Kasumi-1 (cell line): ENCODE measurements around the gene PCDH12.

ENCODE experiments used
- DNase-seq, 2 experiments: peaks; one replicate each; lab custom pipeline; 2025; lab: John Stamatoyannopoulos, UW

PCDH12 gene

DNA sequence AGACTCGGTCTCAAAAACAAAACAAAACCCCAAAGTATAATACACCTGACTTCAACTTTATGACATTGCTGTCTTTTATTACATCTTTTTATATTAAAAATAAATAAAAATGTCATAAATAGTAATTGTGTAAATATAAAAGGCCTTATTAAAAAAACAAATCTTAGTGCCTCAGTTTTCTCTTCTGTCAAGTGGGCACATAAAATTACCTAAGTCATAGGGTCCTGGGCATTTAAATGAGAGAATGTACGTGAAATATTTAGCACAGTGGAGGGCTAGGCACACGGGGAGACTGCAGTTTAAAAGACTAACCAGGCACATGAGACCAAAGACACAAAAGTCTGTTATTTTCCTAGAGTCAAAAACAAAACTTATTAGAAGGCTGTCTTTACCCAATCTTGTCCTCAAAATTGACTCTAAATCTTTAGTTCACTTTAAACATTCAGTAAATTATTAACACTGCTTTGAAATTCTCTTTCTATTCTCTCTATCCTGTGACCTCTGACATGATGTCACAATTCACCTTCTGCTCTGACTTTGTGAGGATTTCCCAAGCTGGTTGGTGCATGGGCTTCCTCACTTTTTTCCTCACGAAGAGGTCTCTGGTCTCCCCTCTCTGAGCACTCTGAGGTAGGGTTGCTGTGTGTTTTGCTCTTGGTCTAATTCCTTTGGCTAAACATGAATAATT, 8.4 kb upstream of the PCDH12 start:
- no peak for DNase-seq

DNA sequence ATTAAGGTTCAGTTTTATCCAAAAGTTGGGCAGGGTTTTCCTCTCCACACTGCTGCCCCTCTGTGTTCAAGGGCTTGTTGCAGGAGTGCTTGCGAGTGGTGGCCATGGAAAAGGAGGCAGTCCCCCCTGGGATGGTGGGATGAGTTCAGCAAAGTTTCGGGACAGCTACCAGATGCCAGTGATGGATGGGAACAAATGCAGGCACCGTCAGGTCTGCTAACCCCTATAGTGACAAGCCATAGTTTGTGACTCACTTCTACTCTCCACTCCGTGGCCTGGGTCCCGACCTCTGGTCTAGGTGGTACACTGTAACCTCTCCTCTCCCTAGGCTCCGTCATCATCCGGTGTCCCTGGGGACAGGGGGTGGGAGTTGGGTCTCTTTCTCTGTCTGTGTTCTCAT, 7.1 kb upstream of the PCDH12 start:
- no peak for DNase-seq

DNA sequence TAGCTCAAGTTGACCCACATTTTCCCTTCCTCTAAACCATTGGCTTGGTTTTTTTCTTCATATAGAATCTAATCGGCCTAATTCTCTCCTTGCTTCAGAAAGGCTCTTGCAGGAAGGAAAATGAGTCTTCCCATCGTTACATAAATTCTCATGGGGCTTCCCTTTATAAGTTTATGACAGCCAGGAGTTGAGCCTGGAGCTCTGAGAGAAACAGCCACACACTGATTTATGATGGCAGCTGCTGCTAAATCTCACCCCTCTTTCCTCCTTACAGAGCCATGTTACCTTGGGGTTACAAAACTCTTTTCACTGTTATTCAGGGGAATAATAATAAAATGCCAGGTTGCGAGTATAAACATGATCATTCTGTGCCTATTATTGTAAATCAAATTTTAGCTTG, 5.7 kb upstream of the PCDH12 start:
- no peak for DNase-seq

DNA sequence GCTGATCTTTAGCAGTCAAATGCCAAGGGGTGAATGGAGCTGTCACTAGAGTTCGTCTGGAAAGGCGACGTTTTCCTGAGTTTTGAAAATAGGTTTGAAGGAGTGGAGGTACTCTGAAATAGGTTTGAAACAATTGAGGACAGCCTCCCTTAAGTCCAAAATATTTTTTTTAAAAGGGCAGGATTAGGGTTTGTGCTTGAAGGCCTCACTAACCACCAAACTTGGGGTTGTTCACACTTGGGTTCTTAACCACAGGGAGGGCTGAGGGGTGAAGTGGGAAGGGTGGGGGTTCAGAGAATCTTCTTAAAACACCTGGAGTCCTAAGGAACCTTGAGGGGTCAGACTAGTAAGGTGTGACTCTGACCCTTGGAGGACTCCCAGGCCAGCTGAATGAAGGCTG, 3.5 kb upstream of the PCDH12 start:
- no peak for DNase-seq

DNA sequence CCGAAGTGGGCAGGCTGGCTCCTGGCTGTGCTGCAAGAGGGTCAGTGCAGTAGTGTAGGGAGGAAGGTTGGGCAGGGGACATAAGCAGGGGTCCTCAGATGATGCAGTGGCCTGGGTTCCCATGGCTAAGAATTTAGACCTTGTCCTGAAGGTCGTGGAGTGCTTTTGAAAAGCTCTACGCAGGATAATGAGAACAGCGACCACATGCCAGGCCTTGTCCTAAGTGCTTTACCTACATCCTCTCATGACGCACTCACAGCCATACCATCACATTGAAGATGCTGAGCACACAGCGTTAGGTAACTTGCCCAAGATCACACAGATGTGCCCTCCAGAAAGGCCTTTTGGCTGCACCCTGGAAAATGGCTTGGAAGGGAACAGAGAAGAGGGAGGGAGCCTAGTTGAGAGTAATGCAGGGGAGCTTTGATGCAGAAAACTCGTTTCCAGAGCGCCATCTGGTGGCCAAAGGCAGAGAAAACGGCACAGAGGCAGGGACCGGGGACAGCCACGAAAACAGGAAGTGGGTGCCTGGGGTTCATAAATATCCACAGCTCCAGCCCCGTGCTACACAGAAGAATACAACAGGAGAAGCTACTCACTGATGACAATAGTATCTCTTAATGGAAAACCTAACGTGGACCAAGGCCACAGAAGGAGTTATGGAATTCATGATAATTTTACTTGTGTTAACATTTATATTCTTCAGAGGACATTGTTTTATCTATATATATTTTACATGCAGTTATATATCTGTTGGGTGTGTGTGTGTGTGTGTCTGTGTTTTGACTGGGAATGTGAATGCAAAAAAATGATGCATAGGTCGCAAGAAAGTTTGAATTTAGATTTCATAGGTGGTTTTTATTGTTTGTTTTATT, 2.7 kb upstream of the PCDH12 start:
- DNase-seq, result peak; percentile 95 to 96

DNA sequence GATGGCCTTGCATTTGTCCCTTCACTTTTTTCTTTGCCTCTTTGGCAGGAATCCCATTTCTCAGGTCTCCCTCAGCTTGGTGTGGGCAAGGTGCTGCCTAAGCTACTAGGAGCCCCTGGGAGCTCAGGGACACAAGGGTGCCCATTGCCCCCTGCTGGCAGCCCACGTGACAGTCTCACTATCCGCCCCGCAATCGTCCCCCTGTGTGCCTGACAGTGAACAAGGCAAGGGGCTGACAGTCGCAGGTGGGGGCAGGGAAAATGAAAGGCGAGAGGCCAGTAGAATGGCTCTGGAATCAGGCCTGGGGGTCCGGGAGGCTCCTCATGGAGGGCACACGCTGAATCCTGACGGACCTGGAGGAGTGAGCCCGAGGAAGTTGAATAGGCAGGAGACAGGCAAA, 2.0 kb upstream of the PCDH12 start:
- peak; percentile 16 to 28 for DNase-seq

DNA sequence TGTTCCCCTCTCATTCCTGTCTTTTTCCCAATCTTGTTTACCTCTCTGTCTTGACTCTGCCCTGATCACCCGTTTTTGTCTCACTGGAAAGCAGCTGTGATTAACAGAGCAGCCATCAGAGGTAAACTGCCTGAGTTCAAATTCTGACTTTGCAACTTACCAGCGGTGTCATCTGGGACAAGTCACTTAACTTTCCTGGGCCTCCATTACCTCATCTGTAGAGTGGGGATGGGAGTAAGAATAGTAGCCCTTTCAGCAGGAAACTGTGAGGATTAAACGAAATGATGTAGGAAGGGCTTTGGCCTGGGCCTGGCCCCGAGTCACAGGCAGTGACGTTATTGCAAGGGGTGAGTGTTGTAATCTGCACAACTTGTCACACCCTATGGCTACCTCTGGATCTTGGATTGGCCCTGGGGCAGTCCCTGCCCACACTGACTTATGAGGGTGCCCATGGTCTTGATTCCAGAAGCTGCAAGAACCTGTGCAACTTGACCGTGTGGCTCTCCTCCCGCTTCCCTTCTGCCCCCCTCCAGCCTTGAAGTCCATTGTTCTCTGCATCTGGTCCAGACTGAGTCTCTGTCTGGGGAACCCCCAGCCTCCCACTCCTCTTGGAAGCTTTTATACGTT, 657 bp upstream of the PCDH12 start:
- DNase-seq, result no peak

DNA sequence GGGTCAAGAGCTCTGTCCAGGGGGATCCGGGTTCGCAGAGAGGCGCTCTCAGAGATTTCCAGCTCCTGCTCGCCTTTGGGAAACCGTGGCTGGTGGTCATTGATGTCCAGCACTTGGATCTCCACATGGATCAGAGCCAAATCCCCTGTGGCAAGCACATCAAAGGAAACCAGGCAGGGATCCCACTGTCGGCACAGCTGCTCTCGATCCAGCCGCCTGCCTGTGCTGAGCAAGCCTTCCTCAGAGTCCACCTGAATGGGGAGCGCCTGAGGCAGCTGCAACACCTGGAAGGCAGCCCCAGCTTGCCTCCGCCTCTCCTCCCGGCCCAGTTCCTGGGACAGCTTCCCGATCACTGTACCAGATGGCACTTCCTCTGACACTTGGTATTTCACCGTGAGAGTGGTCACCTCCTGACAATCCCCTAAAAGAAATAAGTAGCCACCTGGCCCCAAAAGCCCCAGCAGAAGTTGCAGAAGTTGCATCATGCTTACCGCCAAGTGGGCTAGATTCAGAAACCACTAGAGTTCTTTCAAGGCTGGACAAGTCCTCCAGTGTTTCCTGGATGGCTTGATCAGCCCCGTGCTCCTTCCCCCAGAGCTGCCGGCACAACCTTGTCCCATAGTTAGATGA, 520 bp downstream of the PCDH12 start:
- DNase-seq, result peak in 1 of 2 experiments; percentile 19

DNA sequence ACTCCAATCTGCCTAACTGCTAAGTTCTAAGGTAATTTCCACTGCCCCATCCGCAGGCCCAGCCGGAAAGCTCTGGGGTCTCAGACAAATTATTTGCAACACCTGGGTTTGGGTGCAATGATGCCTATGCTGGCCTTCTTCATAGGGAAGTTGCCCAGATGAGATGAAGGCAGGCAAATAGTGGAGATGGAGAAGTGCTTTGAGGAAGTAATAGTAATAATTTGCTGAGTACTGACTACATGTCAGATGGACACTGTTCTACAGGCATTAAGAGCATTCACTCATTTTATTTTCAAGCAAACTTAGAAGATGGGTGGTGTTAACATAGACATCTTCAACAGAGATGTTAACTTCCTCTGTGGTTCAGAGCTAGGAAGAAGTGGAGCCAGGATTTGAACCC, 3.8 kb downstream of the PCDH12 start:
- DNase-seq, result peak; percentile 36 to 53

DNA sequence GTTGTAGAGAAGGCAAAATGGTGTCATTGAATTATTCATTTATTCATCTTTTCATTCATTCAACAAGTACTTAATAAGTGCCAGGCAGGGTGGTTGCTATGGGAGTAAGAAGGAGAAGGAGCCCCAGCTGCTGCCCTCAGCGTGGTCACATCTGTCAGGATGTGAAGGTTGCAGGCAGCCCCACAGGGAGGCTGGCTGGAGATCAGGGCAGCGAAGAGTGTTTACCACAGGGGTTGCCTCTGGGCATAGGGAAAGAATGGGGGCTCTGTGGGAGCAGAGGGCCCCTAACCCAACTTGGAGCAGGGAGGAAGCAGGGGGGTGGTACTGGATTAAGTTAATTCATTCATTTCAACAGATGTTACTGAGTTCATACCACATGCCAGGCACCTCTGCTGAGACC, 6.0 kb downstream of the PCDH12 start:
- peak; percentile 30 to 38 for DNase-seq

DNA sequence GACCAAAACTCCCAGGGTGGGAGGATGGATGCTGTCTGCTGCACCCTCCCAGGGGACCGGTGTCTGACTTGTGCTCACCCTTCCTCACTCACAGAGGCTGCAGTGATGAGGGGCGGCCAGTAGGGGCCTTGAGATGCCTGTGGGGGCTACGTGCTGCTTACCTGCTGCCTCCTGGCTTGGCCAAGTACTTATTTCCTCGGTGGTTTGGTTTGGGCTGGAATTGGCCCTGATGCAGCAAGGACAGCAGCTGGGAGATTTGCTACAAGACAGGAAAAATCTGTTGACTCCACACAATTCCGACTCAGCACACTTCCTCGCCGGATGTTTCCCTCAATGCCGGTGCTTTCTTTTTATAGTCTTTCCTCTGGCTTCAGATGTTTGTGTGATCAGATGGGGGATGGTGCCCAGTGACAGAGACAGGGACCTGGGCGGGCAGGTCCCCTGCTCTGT, 6.6 kb downstream of the PCDH12 start:
- DNase-seq, result peak in 1 of 2 experiments; percentile 34

DNA sequence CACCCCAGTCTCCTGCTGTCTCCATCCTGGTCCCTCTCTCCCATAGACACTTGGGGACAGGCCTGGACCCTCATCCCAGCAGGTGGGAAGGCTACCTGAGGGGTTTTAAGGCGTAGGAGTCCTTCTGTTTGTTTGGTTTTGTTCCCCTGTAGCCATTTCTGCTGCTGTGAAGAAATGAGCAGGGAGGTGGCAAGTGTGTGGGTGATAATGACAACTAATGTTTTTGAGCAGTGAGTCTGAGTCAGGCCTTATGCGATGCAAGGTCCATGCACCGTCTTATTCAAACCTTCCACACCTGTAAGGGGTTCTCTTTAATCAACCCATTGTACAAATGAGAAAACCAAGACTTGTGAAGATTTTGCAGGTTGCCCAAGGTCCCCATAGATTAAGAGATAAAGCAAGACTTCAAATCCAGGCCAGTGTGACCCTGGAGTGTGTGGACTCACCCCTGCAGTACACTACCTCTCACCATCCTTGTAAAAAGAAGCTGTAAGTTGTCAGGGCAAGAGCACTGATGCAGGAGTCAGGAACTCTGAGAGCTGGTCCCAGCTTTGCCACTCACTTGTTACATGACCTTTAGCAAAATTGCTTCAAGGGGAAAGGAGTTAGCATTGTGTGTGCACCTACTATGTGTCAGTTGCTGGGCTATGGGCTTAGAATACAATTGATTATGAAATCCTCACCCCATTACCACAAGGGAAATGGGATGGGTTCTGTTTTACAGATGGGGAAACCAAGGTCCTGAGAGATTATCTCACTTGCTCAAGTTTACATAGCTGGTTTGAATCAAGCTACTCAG, 7.6 kb downstream of the PCDH12 start:
- DNase-seq, result no peak

DNA sequence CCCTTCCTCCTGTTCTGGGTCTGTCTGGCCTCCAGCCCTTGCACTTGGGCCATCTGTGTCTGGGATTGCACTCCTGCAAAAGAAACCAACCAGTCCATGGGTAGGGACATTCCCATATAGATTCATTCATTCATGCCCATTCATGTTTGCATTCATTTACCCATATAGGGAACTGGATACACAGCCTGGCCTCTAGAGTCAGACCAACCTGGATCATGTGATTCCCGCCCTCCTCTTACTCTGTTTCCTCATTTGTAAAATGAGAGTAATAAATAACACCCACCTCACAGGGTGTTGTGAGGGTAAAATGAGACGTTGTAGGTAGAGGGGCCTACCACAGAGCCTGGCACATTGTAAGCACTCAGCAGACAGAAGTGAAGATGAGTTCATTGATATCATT, 8.5 kb downstream of the PCDH12 start:
- no peak for DNase-seq

DNA sequence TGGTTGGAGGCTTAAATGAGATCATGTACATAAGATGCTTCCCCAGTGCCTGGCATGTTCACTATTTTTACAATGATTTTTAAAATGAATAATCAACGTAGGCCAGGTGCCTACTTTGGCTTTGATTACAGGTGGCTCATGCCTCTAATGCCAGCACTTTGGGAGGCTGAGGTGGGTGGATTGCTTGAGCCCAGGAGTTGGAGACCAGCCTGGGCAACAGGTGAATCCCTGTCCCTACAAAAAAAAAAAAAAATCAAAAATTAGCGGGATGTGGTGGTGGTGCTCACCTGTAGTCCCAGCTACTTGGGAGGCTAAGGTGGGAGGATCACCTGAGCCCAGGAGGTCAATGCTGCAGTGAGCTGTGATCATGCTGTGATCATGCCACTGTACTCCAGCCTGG, 9.2 kb downstream of the PCDH12 start:
- no peak for DNase-seq

DNA sequence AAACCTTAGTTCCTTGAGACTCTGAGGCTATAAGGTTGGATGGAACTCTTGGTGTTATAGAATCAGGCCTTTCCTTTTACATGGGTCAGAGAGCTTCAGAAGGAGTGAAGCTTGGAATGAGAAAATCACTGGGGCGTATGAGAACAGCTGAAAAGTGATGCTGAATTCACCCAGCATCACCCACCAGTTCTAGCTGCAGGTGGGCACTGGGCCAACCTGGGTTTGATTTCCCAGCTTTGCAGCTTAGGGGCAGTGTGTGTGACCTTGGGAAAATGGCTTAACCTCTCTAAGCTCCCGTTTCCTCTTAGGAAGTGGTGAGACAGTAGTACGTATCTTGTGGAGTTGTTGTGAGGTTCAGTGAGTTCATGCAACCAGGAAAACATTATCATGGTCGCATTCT, 10.7 kb downstream of the PCDH12 start:
- DNase-seq, result no peak

DNA sequence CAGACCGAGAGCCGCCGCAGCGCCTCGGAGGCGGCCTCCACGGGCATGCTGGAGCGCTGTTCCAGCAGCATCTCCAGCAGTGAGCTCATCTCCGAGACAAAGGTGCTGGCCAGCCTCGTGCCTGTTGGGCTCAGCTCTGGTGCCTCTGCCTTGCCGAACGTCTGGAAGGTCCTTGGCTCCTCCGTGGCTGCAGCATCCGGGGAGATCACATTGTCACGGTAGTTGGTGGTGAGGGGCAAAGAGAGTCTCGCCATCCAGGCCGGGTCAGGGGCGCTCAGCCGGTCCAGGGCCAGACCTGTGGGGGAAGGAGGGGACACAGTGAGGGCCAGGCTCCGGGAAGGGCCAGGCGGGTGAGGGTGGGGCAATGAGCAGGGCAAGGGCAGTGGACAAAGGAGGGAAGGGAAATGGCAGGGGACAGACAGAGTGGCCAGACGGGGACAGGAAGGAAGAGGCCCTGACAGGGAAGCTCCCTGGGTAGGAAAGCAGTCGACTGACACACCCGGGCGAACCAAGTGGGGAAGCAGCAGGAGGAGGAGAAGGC, 12.4 kb downstream of the PCDH12 start:
- DNase-seq, result no peak

DNA sequence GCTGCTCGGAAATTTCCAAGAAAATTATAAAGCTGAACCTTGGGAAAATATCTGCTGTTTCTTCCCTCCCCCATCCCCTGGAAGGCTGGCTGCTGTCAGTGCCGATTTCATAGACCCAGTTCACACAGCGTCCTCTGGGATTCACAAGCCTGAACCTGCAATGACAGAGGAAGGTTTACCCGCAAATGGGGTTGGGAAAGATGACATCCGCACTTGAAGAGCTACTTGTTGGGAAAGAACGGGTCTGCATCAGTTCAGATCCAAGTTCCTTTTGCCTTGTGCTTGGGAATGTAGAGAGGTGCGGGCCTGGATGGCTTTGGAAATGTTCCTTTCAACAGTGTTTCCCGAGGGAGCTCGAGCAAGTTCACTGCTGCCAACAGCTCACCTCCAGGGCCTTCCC, 13.9 kb downstream of the PCDH12 start:
- no peak for DNase-seq

DNA sequence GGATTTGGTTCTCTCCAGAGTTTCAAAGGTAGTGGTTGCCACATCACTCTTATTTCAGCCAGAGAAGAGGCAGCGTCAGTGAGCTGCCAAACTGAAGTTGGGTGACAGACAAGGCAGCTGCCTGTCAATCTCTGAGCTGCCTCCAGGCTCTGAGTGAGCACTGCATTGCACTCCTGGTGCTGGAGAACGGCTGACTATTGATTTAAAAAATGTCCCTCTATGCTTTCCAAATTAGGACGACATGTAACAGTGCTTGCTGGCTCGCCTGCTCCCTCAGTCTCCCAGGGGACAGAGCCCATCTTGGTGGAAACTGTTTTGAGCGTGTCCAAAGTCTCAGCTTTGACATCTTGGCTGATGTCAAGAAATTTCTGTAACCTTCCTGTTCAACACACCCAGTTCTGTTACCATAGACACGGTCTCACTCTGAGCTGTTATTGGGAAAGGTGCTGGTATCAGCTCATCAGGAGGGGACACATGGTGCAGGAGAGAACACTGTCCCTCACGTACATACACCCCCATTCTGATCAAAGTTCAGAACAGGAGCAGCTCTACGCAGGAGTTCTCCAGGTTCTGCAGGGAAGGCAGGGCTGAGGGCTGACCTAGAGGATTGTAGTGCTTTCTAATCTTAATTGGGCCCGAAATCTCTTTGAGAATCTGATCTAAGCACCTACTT, 15.7 kb downstream of the PCDH12 start:
- DNase-seq, result no peak

DNA sequence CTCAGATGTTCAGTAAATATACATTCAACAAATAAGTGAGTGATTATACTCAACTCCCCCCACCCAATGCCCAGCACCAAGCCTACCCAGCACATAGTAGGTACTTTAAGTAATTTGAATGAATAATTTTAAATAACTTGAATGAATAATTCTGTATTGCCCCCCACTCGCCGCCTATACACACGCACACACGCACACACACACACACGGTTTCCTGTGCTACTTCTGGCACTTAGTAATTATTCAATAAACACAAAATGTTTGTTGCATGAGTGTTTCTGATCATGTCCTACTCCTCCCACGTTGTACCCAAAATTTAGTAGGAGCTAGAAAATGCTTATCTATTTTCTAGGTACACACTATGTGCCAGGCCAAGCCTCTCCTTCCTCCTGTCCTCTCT, 16.2 kb downstream of the PCDH12 start:
- DNase-seq, result no peak

DNA sequence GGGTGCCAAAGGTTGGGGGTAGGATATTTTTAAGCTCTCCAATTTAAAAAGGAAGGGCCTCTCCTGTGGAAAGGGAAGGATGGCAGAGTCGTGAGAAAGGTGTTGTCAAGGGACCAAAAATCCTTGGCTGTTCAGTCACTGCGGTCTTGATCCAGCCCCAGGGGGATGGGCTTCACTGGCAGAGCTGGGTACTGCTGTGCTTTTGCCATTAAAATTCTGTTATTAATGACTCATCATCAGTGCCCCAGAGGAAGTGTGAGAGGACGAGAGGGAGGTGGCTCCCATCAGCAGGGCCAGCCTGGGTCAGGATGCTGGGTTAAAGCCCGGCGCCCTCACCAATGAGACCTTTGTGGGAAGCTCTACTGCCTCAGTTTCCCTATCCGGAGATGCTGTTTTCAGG, 16.7 kb downstream of the PCDH12 start:
- DNase-seq, result no peak
